IPS-15b (cell line): ENCODE results near the gene PRR5.
"Not testable (repeated sequence)": the region's sequence is repeated elsewhere in the genome, so short reads cannot be mapped to it uniquely, and the experiment has no call there.

ENCODE experiments used
- H3K27me3 ChIP-seq: one replicate; pipeline ENCODE4 v1.6.1; 2013; ENCODE audit warnings: low read length; ENCODE audit not compliant: control insufficient read depth, insufficient read depth
- H3K36me3 ChIP-seq: one replicate; pipeline ENCODE4 v1.6.1; 2013; ENCODE audit warnings: low read length; ENCODE audit not compliant: control insufficient read depth, insufficient read depth
- H3K4me1 ChIP-seq: one replicate; pipeline ENCODE4 v1.6.1; 2013; ENCODE audit warnings: mild to moderate bottlenecking, low read length; ENCODE audit not compliant: control insufficient read depth, insufficient read depth
- H3K4me3 ChIP-seq: one replicate; pipeline ENCODE4 v1.5.1; 2013; ENCODE audit warnings: low read depth, low read length
- H3K9ac ChIP-seq: one replicate; pipeline ENCODE4 v1.6.1; 2013; ENCODE audit warnings: low read depth, mild to moderate bottlenecking, low read length
- H3K9me3 ChIP-seq: one replicate; pipeline ENCODE4 v1.6.1; 2013; ENCODE audit warnings: mild to moderate bottlenecking, low read length; ENCODE audit not compliant: control insufficient read depth, insufficient read depth

PRR5 gene

GRCh38 chr22:44745853-44746789 lies 44.1 kb downstream of the PRR5 start:
- Histone ChIP-seq H3K9me3 (no peaks in the 10 kb centered on the region), H3K27me3 (peaks cover 6% of the 10 kb centered on the region), H3K36me3 (no peaks in the 10 kb centered on the region), H3K4me3 (no peak overlapping the region), H3K4me1 (peaks cover 15% of the 10 kb centered on the region), H3K9ac (peak overlapping the region; percentile 18)

- H3K36me3 ChIP-seq, H3K9me3 ChIP-seq, H3K9ac ChIP-seq, H3K4me3 ChIP-seq, H3K27me3 ChIP-seq: not testable (repeated sequence)
- H3K4me1 ChIP-seq = peaks cover 15% of the 10 kb centered on the region
Measured at GRCh38 chr22:44747784-44748127, 45.8 kb downstream of the PRR5 start.

GRCh38 chr22:44748524-44748923 lies 46.5 kb downstream of the PRR5 start:
- peaks cover 6% of the 10 kb centered on the region for H3K27me3 ChIP-seq
- H3K4me1 ChIP-seq = peaks cover 15% of the 10 kb centered on the region
- no peak overlapping the region for H3K4me3 ChIP-seq
- H3K9me3 ChIP-seq = no peaks in the 10 kb centered on the region
- no peaks in the 10 kb centered on the region for H3K36me3 ChIP-seq
- no peak overlapping the region for H3K9ac ChIP-seq

GRCh38 chr22:44750481-44750880 lies 48.5 kb downstream of the PRR5 start:
- H3K36me3 ChIP-seq = no peaks in the 10 kb centered on the region
- peaks cover 24% of the 10 kb centered on the region for H3K4me1 ChIP-seq
- H3K27me3 ChIP-seq = peaks cover 3% of the 10 kb centered on the region
- H3K9me3 ChIP-seq = no peaks in the 10 kb centered on the region
- no peak overlapping the region for H3K9ac ChIP-seq
- H3K4me3 ChIP-seq = no peak overlapping the region

- H3K4me3 ChIP-seq = peak within 1 kb of the TSS; percentile 63
- H3K27me3 ChIP-seq = no peaks in the 10 kb centered on the region
- peak within 1 kb of the TSS; percentile 54 for H3K9ac ChIP-seq
- H3K36me3 ChIP-seq = no peaks in the 10 kb centered on the region
- peaks cover 15% of the 10 kb centered on the region for H3K4me1 ChIP-seq
- no peaks in the 10 kb centered on the region for H3K9me3 ChIP-seq
Measured at GRCh38 chr22:44752285-44753188, 50.5 kb downstream of the PRR5 start, which contains the start of gene ARHGAP8. ARHGAP8 (plus strand) TSS chr22:44752575; CDS start chr22:44786528, 33,953 bp downstream.

- Histone ChIP-seq H3K4me1 (peaks cover 15% of the 10 kb centered on the region), H3K27me3 (no peaks in the 10 kb centered on the region), H3K36me3 (no peaks in the 10 kb centered on the region), H3K9me3 (no peaks in the 10 kb centered on the region), H3K4me3 (peak overlapping the region; percentile 63), H3K9ac (peak overlapping the region; percentile 54)
Measured at GRCh38 chr22:44753189-44754042, 51.4 kb downstream of the PRR5 start.

GRCh38 chr22:44754998-44755397 lies 53.0 kb downstream of the PRR5 start:
- no peak overlapping the region for H3K9ac ChIP-seq
- peaks cover 15% of the 10 kb centered on the region for H3K4me1 ChIP-seq
- H3K27me3 ChIP-seq = no peaks in the 10 kb centered on the region
- peaks cover 3% of the 10 kb centered on the region for H3K36me3 ChIP-seq
- H3K4me3 ChIP-seq = peak overlapping the region; percentile 19
- no peaks in the 10 kb centered on the region for H3K9me3 ChIP-seq

GRCh38 chr22:44755417-44755816 lies 53.4 kb downstream of the PRR5 start:
- H3K36me3 ChIP-seq = peaks cover 6% of the 10 kb centered on the region
- no peak overlapping the region for H3K9ac ChIP-seq
- no peaks in the 10 kb centered on the region for H3K27me3 ChIP-seq
- peaks cover 15% of the 10 kb centered on the region for H3K4me1 ChIP-seq
- no peak overlapping the region for H3K4me3 ChIP-seq
- H3K9me3 ChIP-seq = no peaks in the 10 kb centered on the region

GRCh38 chr22:44755956-44756361 lies 54.0 kb downstream of the PRR5 start:
- Histone ChIP-seq H3K4me3 (peak overlapping the region; percentile 1), H3K27me3 (no peaks in the 10 kb centered on the region), H3K9ac (no peak overlapping the region), H3K36me3 (peaks cover 6% of the 10 kb centered on the region), H3K4me1 (peaks cover 15% of the 10 kb centered on the region), H3K9me3 (no peaks in the 10 kb centered on the region)

GRCh38 chr22:44758344-44758973 lies 56.5 kb downstream of the PRR5 start:
- Histone ChIP-seq H3K27me3 (no peaks in the 10 kb centered on the region), H3K36me3 (peaks cover 6% of the 10 kb centered on the region), H3K9ac (no peak overlapping the region), H3K4me1 (peaks cover 15% of the 10 kb centered on the region), H3K9me3 (no peaks in the 10 kb centered on the region), H3K4me3 (no peak overlapping the region)

GRCh38 chr22:44759001-44759400 lies 57.0 kb downstream of the PRR5 start:
- Histone ChIP-seq H3K9me3 (no peaks in the 10 kb centered on the region), H3K9ac (no peak overlapping the region), H3K27me3 (no peaks in the 10 kb centered on the region), H3K4me1 (peaks cover 15% of the 10 kb centered on the region), H3K4me3 (no peak overlapping the region), H3K36me3 (peaks cover 6% of the 10 kb centered on the region)
